GM12875 (cell line): ENCODE measurements around the gene ERCC1.
"Not testable (repeated sequence)": the region's sequence is repeated elsewhere in the genome, so short reads cannot be mapped to it uniquely, and the experiment has no call there.

Experiments
- H3K4me3 ChIP-seq: one replicate; pipeline ENCODE4 v1.5.1; 2011; ENCODE audit warnings: low read depth, low read length, control low read depth
- TF ChIP-seq, protein P1 (sequence below): IDR thresholded peaks from 2 replicates; pipeline ENCODE4 v1.5.1; 2011; ENCODE audit warnings: low read depth, mild to moderate bottlenecking, control low read depth, inconsistent platforms, low read length, moderate library complexity, borderline replicate concordance; ENCODE audit not compliant: insufficient read depth

The ERCC1 gene

DNA sequence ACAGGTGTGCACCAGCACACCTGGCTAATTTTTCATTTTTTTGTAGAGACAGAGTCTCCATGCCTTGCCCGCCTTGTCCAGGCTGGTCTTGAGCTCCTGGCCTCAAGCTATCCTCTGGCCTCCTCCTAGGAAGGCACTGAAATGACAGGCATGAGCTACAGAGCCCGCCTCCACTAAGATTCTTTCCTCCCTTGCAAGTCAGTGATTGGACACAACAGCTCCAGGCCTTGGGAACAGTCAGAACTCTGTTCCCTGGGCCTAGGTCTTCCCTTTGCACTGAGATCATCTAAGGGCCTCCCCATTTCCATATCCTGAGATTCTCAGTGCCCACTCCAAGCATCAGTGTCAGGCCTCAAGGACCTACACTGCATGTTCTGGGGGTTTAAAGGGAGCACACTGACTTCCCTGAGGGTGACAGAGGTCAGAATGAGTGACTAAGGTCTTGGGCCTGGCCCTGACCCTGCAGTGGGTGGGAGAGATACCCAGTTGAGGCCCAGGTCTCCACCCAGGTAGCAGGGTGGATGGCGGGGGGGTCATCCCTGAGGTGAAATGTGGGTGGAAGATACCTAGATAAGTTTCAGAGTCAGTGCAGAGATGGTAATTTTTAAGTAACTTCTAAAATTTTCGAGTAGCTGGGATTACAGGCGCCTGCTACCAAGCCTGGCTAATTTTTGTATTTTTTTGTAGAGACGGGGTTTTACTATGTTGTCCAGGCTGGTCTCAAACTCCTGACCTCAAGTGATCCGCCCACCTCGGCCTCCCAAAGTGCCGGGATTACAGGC, 17.3 kb upstream of the ERCC1 start:
- TF ChIP-seq, protein P1, sequence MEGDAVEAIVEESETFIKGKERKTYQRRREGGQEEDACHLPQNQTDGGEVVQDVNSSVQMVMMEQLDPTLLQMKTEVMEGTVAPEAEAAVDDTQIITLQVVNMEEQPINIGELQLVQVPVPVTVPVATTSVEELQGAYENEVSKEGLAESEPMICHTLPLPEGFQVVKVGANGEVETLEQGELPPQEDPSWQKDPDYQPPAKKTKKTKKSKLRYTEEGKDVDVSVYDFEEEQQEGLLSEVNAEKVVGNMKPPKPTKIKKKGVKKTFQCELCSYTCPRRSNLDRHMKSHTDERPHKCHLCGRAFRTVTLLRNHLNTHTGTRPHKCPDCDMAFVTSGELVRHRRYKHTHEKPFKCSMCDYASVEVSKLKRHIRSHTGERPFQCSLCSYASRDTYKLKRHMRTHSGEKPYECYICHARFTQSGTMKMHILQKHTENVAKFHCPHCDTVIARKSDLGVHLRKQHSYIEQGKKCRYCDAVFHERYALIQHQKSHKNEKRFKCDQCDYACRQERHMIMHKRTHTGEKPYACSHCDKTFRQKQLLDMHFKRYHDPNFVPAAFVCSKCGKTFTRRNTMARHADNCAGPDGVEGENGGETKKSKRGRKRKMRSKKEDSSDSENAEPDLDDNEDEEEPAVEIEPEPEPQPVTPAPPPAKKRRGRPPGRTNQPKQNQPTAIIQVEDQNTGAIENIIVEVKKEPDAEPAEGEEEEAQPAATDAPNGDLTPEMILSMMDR, result no peak

DNA sequence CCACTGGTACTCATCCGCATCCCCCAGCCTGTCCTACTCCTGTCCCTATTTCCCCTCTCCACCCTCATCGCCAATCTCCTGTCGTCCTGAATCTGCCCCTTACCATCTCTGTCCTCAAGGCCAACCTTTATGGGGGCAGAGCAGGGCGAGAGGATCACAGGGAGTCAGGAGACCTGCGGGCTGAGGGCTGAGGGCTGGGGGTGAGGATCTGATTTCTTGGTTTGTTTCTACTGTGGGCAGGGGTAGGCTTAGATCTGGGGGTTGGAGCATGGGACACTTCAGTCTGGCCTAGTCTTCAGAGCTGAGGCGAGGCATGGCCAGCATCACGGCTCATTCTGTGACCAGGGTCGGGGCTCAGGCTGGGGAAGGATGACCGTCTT, 16.5 kb upstream of the ERCC1 start:
- TF ChIP-seq, protein P1, result no peak
- peak overlapping the region; percentile 59 for H3K4me3 ChIP-seq

More for the DNA sequence above, 17.3 kb upstream of the ERCC1 start:
- no peak overlapping the region for H3K4me3 ChIP-seq

- TF ChIP-seq, protein P1, result peak; percentile 93
- H3K4me3 ChIP-seq, result peak overlapping the region; percentile 59
Measured at GRCh38 chr19:45439569-45440258, 16.0 kb upstream of the ERCC1 start.

DNA sequence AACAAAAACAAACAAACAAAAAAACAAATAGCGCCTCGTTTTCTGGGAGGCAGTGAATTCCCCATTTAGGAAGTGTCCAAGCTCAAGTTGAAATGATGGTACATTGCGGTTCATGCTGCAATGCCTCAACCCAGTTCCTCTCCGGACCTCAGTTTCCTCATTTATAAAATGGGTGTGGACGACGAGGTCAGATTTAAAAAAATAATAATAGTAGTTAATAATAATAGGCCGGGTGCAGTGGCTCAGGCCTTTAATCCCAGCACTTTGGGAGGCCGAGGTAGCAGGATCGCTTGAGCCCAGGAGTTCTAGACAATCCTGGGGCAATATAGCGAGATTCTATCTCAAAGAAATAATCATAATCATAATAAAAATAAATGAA, 15.5 kb upstream of the ERCC1 start:
- H3K4me3 ChIP-seq, result peak overlapping the region; percentile 59
- TF ChIP-seq, protein P1, result no peak

- TF ChIP-seq, protein P1, result no peak
- H3K4me3 ChIP-seq, result no peak overlapping the region
Measured at GRCh38 chr19:45437328-45437727, 13.6 kb upstream of the ERCC1 start.

- not testable (repeated sequence) for H3K4me3 ChIP-seq
Measured at GRCh38 chr19:45432543-45432942, 8.8 kb upstream of the ERCC1 start.

- not testable (repeated sequence) for H3K4me3 ChIP-seq
Measured at GRCh38 chr19:45431008-45431407, 7.3 kb upstream of the ERCC1 start.

- not testable (repeated sequence) for H3K4me3 ChIP-seq
Measured at GRCh38 chr19:45429896-45430295, 6.2 kb upstream of the ERCC1 start.
